OCI-LY7 (cell line): ENCODE measurements around the gene TAS2R10.

ENCODE experiments used
- CTCF ChIP-seq: fragments of 200-600 bp; sonication (generic); conservative IDR thresholded peaks from 2 replicates; pipeline ENCODE4 v1.5.1; 2014; ENCODE audit warnings: mild to moderate bottlenecking, antibody characterized with exemption, low read length, moderate library complexity, mixed read lengths
- EZH2phosphoT487 ChIP-seq: fragments of 200-600 bp; sonication (generic); IDR thresholded peaks from 2 replicates; pipeline ENCODE4 v1.6.1; 2018; ENCODE audit warnings: low read depth, borderline replicate concordance, mild to moderate bottlenecking, mixed run types, antibody characterized with exemption, low read length, moderate library complexity, mixed read lengths

- TF ChIP-seq CTCF (no peak), EZH2phosphoT487 (no peak)
Observed at GRCh38 chr12:10824957-10825356, 1.2 kb downstream of the TAS2R10 start.
